Epithelial cell of proximal tubule (primary cell): ENCODE results near the gene ZNF324. TPM values are rescaled to one million over a fixed set of nuclear protein-coding genes. Genes with fewer than 3 reads are reported as not detected.

Experiments used
- DNase-seq: peaks from one replicate; pipeline ENCODE4 v3.0.0-alpha.2; 2011; ENCODE audit warnings: low read depth
- H3K4me3 ChIP-seq: 2 replicates; pipeline ENCODE4 v1.5.1; 2011; ENCODE audit warnings: low read depth, mild to moderate bottlenecking, low read length
- total RNA-seq: library from RNA; depleted of rRNA; stranded (reverse); fragments of >200 nt; gene quantifications from 2 replicates; pipeline ENCODE4 v1.2.3, GENCODE V29; 2015
- TF ChIP-seq, protein P1 (sequence below): conservative IDR thresholded peaks from 2 replicates; pipeline ENCODE4 v1.5.1; 2012; ENCODE audit warnings: low read depth, mild to moderate bottlenecking, low read length

The ZNF324 gene
- total RNA-seq, 1 donor from 2014 or later = 7.2 TPM

DNA sequence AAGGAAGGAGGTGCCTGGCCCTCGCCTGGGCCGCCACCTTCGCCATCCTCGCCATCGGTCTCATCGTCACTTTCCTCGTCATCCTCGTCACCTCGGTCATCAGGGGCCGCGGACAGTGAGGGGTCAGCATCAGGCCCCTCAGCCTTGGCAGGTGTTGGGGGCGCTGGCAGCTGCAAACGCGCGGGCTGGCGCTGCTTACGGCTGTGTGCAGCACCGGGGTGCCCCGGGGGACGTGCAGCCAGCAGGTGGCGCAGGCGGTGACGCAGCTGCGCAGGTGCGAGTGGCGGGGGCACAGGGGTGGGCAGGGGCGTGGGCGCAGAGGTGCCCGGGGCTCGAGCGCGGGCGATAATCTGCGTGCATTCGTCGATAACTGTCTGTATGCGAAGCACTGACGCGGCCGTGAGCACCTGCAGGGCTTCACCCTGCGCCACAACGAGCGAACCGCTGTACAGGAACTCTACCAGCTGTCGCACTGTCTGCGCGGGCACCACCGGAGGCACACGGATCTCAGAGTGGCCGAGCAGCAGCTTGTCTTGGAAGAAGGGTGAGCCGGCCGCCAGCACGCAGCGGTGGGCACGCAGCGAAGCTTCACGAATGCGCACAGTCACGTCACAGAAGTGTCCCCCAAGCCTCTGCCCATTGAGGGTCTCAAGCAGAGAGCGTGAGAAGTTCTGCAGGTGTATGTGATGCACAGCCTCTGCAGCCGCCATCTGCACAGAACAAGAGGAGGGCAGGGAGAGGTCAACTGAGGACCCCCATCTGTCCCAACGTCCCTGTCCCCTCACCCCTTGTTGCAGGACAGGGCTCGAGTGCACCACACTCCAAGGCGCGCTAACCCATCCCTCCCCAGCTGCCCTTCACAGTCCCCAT lies 50.3 kb downstream of the ZNF324 start:
- no peak overlapping the region for H3K4me3 ChIP-seq
- TF ChIP-seq, protein P1, sequence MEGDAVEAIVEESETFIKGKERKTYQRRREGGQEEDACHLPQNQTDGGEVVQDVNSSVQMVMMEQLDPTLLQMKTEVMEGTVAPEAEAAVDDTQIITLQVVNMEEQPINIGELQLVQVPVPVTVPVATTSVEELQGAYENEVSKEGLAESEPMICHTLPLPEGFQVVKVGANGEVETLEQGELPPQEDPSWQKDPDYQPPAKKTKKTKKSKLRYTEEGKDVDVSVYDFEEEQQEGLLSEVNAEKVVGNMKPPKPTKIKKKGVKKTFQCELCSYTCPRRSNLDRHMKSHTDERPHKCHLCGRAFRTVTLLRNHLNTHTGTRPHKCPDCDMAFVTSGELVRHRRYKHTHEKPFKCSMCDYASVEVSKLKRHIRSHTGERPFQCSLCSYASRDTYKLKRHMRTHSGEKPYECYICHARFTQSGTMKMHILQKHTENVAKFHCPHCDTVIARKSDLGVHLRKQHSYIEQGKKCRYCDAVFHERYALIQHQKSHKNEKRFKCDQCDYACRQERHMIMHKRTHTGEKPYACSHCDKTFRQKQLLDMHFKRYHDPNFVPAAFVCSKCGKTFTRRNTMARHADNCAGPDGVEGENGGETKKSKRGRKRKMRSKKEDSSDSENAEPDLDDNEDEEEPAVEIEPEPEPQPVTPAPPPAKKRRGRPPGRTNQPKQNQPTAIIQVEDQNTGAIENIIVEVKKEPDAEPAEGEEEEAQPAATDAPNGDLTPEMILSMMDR = no peak
- DNase-seq = no peak

DNA sequence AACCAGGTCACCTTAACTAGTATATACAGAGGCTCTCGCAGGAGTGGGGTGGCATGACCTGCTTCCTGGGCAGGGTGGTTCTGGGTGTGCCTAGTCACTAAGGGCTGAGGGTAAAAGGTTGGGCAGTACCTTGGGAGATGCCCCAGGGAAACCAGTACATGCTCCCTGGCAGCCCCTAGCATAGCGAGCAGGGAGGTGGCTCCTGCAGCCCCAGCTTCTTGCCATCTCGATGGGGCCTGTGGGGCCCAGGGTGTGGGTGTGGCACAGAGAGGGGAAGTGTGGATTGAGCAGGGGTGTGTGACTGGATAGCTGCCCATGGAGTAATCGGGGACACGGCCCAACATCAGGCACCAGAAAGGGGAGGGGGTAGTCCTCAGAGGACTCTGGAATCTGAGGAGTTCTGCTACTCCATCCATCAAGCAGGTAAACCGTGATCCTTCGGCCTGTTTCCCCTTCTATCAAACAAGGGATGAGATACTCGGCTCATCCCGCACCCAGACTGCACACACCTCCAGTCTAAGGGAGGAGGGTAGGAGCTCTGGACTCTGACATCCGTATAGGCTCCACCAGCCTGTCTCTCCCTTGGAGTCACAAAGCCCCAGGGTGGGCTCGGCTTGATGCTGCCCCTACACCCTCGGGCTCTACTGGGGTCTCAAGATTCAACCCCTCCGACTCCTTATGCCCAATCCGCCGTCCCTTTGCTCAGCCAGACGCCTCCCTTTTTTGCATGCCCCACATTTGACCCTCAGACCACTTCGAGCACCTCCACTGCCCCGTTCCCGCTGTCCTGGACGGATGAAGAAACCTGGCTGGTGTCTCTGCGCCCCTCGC lies 51.6 kb downstream of the ZNF324 start:
- TF ChIP-seq, protein P1 = no peak
- no peak for DNase-seq

DNA sequence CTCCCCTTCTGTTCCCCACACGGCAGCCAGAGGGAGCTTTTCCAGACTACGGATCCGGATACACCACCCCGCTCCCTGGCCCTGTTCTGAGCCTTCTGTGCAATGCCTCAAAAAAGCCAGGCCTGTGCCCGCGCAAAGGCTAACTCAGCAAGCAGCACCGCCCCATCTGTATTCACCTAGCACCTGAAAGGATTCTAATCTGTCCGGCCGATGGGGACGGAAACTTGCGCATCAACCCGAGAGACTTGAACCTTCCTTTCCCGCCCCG lies 52.1 kb downstream of the ZNF324 start:
- peak; percentile 6 for DNase-seq

More for the DNA sequence above, 51.6 kb downstream of the ZNF324 start:
- peak overlapping the region; percentile 86 for H3K4me3 ChIP-seq

DNA sequence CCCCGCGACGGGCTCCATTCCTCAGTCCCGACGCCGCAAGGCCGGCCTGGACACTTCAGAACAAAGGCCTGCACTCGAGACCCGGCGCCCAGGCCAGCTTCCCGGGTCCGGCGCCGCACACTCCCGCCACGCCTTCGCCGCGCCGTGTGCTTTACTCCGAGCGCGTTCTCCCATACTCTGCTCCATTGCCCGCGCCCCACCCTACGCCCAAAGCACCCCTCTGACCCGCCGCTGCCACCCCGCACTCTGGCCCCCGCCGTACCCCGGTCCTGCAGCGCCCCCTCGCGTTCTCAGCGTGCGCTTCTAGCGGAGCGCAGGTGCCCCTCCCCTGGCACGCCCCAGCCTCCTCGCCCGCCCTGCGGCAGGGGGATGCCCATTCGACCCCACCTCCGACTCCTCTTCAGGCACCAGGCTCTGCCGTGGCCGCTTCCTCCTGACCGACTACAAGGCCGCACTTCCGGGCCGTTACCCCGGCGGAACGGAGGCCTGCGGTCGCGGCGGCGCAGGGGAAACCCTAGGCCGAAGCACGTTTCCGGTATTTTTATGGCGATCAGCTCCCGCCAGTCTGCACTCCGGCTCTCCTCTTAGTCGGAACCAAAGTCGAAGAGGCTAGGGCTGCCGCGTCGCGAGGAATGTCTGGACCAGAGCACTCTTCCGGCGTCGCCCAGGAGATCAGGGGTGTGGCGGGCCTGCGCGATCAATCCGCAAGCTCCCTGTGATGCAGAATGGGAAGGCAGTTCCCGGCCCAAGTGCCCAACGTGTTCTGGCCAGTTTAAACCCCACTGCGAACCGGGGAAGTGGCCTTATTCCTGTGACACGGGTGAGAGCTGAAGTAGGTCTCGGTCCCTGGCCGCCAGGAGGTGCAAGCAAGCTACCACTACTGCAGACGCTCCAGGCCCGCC lies 52.7 kb downstream of the ZNF324 start, which contains the start of gene ZBTB45:
ZBTB45 (minus strand) TSS at position 456 of the 902 bp plus-strand sequence. CDS start 2,137 bp downstream, outside the sequence.
- TF ChIP-seq, protein P1 = peak; percentile 73
- DNase-seq = peak; percentile 82
- peak within 1 kb of the TSS; percentile 86 for H3K4me3 ChIP-seq

More for the DNA sequence above, 52.1 kb downstream of the ZNF324 start:
- TF ChIP-seq, protein P1 = peak; percentile 76
- H3K4me3 ChIP-seq = peak overlapping the region; percentile 86

DNA sequence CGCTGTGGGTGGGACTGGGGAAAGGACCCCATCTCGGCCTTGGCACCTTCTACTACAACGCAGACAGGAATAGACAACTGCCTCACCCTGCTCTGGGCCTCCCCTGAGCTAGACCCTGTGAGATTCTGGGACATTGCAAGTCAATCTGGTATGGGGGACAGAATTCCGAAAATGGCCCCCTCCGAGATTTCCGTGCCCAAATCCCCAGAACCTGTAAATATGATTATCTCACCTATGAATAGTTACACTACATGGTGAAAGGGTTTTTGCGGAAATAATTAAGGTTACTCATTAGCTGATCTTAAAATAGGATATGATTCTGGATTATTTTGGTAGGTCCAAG lies 53.3 kb downstream of the ZNF324 start:
- TF ChIP-seq, protein P1 = no peak
- DNase-seq = no peak
- H3K4me3 ChIP-seq = peak overlapping the region; percentile 86

DNA sequence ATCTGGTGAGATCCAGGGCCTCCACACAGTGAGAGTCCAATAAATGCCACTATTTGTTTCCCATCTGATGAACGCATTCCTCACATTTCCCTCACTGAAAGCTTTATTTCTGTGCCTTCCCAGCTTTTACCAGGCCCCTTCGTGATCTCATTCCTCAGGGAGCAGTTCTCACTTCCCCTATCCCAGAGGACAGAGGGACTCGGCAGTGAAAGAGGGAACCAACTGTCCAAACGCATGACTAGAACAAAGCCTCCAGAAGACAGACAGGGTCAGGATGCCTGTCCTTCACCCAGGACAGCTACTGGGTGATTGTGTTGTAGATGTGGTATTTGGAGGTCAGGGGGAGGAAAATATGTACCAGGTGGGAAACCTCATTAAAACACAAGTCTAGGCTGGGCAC lies 54.8 kb downstream of the ZNF324 start:
- TF ChIP-seq, protein P1 = no peak
- no peak for DNase-seq

More for the DNA sequence above, 54.8 kb downstream of the ZNF324 start:
- no peak overlapping the region for H3K4me3 ChIP-seq
